K562 (cell line): Measurements from ENCODE around the gene UBAC2. TPM values are rescaled to one million over a fixed set of nuclear protein-coding genes. Genes with fewer than 3 reads are reported as not detected.

Experiments
- ATAC-seq: fragments of 200-7000 bp; cut with Tn5 transposase; 3 replicates; pipeline ENCODE4 v1.9.1; 2020; ENCODE audit warnings: moderate library complexity
- BruUV-seq: library from RNA; stranded (reverse); fragments of 400-500 nt; replicated peaks from 2 replicates; lab custom pipeline; 2021; lab: Mats Ljungman, UMichigan
- CTCF ChIA-PET: fragments of 300-600 bp; formaldehyde crosslinking; extraction: SDS; loops from one replicate; lab custom pipeline; 2021; ENCODE audit warnings: low intra/inter-chr PET ratio; lab: Yijun Ruan, JAX
- POLR2A ChIA-PET: fragments of 300-600, 350-650 bp; sonication (Branson Sonifier 250); formaldehyde crosslinking; extraction: SDS; loops from one replicate; lab custom pipeline; 2021; ENCODE audit warnings: antibody characterized with exemption, inconsistent platforms; lab: Yijun Ruan, JAX
- DNase-seq, 4 experiments: peaks; one replicate each; pipeline versions ENCODE4 v3.0.0 to v3.0.0-alpha.2; 2011 to 2018; ENCODE audit warnings: low spot score in 3 of 4, mixed read lengths in 3 of 4; ENCODE audit errors: extremely low read depth in 1 of 4
- FAIRE-seq: peaks from 2 replicates; lab custom pipeline; 2011; peaks lifted over from hg19 to GRCh38; lab: Jason Lieb, UNC
- H2AFZ ChIP-seq: 2 replicates; pipeline ENCODE4 v1.6.0; 2011; ENCODE audit warnings: low read depth, low read length, control low read depth, inconsistent platforms
- H3K27ac ChIP-seq: fragments of 200-600 bp; 3 replicates; pipeline ENCODE4 v1.8.0; 2011; ENCODE audit warnings: low read depth, mild to moderate bottlenecking, control low read depth, inconsistent platforms, low read length, moderate library complexity, mixed read lengths; ENCODE audit errors: extremely low read depth
- H3K27me3 ChIP-seq, 2 experiments: fragments of 300-600 bp in 1 of 2; 2 replicates in 1 of 2; 3 replicates in 1 of 2; pipeline versions ENCODE4 v1.6.0 to v1.8.0; 2011; ENCODE audit warnings: inconsistent platforms in 2 of 2, low read length in 2 of 2, mild to moderate bottlenecking in 1 of 2, mixed read lengths in 1 of 2, moderate library complexity in 1 of 2; ENCODE audit not compliant: control insufficient read depth in 2 of 2, insufficient read depth in 2 of 2
- H3K36me3 ChIP-seq: fragments of 300-600 bp; 3 replicates; pipeline ENCODE4 v1.8.0; 2011; ENCODE audit warnings: mild to moderate bottlenecking, low read length, inconsistent platforms; ENCODE audit not compliant: control insufficient read depth, insufficient read depth
- H3K4me1 ChIP-seq, 2 experiments: fragments of 200-600 bp in 1 of 2; replicated peaks in 1 of 2; 2 replicates in 1 of 2; 3 replicates in 1 of 2; pipeline versions ENCODE4 v1.5.1 to v1.8.0; 2011; ENCODE audit warnings: inconsistent platforms in 2 of 2, low read length in 2 of 2, mild to moderate bottlenecking in 1 of 2, mixed read lengths in 1 of 2, moderate library complexity in 1 of 2; ENCODE audit not compliant: control insufficient read depth in 2 of 2, insufficient read depth in 2 of 2
- H3K4me2 ChIP-seq: 2 replicates; pipeline ENCODE4 v1.6.1; 2011; ENCODE audit warnings: low read length, control low read depth, inconsistent platforms, mixed read lengths; ENCODE audit not compliant: insufficient read depth
- H3K4me3 ChIP-seq: fragments of 200-600 bp; sonication (generic), shearing (Covaris generic); 2 replicates; pipeline ENCODE4 v1.5.1; 2016; ENCODE audit warnings: control low read depth, inconsistent platforms
- H3K79me2 ChIP-seq: fragments of 200-600 bp; 3 replicates; pipeline ENCODE4 v1.8.0; 2011; ENCODE audit warnings: low read length, inconsistent platforms; ENCODE audit not compliant: control insufficient read depth, insufficient read depth
- H3K9ac ChIP-seq, 2 experiments: 2 replicates each; pipeline versions ENCODE4 v1.6.0 to v1.6.1; 2011; ENCODE audit warnings: low read depth in 2 of 2, low read length in 2 of 2, control low read depth in 1 of 2, inconsistent platforms in 1 of 2, mild to moderate bottlenecking in 1 of 2, mixed read lengths in 1 of 2; ENCODE audit not compliant: insufficient read depth in 1 of 2
- H3K9me1 ChIP-seq: one replicate; pipeline ENCODE4 v1.6.0; 2011; ENCODE audit warnings: inconsistent platforms, mild to moderate bottlenecking, low read length, moderate library complexity; ENCODE audit not compliant: control insufficient read depth, insufficient read depth
- H3K9me3 ChIP-seq: replicated peaks from 2 replicates; pipeline ENCODE4 v1.5.1; 2011; ENCODE audit warnings: low read depth, low read length, inconsistent platforms; ENCODE audit not compliant: control insufficient read depth, insufficient read depth
- H4K20me1 ChIP-seq: replicated peaks from 2 replicates; pipeline ENCODE4 v1.6.1; 2011; ENCODE audit warnings: low read length, inconsistent platforms, mixed read lengths; ENCODE audit not compliant: control insufficient read depth, insufficient read depth
- CBFB ChIP-seq: sonication (generic); formaldehyde crosslinking; IDR thresholded peaks from 2 replicates; pipeline ENCODE4 v1.4.0; 2020; ENCODE audit warnings: mild to moderate bottlenecking, missing genetic modification reagents
- COPS2 ChIP-seq: fragments of 450-650 bp; conservative IDR thresholded peaks from 2 replicates; pipeline ENCODE4 v1.6.1; 2016; ENCODE audit warnings: mild to moderate bottlenecking, moderate library complexity
- E2F8 ChIP-seq: fragments of 450-650 bp; IDR thresholded peaks from 2 replicates; pipeline ENCODE4 v1.7.1; 2018; ENCODE audit warnings: mild to moderate bottlenecking, low read depth; ENCODE audit not compliant: partially characterized antibody
- ETV5 ChIP-seq: sonication (generic); formaldehyde crosslinking; IDR thresholded peaks from 2 replicates; pipeline ENCODE4 v1.4.0; 2020; ENCODE audit warnings: low read depth, mild to moderate bottlenecking, missing genetic modification reagents
- FOXJ2 ChIP-seq: fragments of 200-800 bp; sonication (Bioruptor generic); IDR thresholded peaks from 2 replicates; pipeline ENCODE4 v1.6.1; 2016; ENCODE audit warnings: missing genetic modification characterization, missing compliant biosample characterization
- GTF3C2 ChIP-seq: IDR thresholded peaks from 3 replicates; pipeline ENCODE4 v1.6.1; 2011; ENCODE audit warnings: borderline replicate concordance, mild to moderate bottlenecking, moderate library complexity; ENCODE audit not compliant: insufficient read length; ENCODE audit errors: extremely low read depth
- PCBP1 ChIP-seq: fragments of 200-400 bp; formaldehyde crosslinking; IDR thresholded peaks from 2 replicates; pipeline ENCODE4 v1.6.1; 2018; ENCODE audit warnings: mild to moderate bottlenecking, low read depth, low read length; ENCODE audit not compliant: poor library complexity, severe bottlenecking
- PCBP2 ChIP-seq: fragments of 200-400 bp; formaldehyde crosslinking; IDR thresholded peaks from 2 replicates; pipeline ENCODE4 v1.6.1; 2018; ENCODE audit warnings: low read length, low read depth, mild to moderate bottlenecking, moderate library complexity; ENCODE audit not compliant: poor library complexity, severe bottlenecking
- TAF7 ChIP-seq: fragments of 450-650 bp; IDR thresholded peaks from 2 replicates; pipeline ENCODE4 v1.6.1; 2016; ENCODE audit warnings: missing genetic modification characterization, missing compliant biosample characterization
- TRIM24 ChIP-seq, 2 experiments: fragments of 450-650 bp; IDR thresholded peaks; 2 replicates each; pipeline ENCODE4 v1.6.1; 2016
- ZBED1 ChIP-seq: IDR thresholded peaks from 2 replicates; pipeline ENCODE4 v1.6.1; 2014
- ZBTB17 ChIP-seq: fragments of 450-650 bp; formaldehyde crosslinking; IDR thresholded peaks from 2 replicates; pipeline ENCODE4 v1.4.0; 2020; ENCODE audit warnings: mild to moderate bottlenecking
- ZNF24 ChIP-seq: fragments of 450-650 bp; IDR thresholded peaks from 2 replicates; pipeline ENCODE4 v1.6.1; 2016
- ZNF3 ChIP-seq: fragments of 250-450 bp; sonication (Bioruptor Pico); IDR thresholded peaks from 2 replicates; pipeline ENCODE4 v1.5.0; 2021; ENCODE audit warnings: mild to moderate bottlenecking, moderate library complexity
- ZNF449 ChIP-seq: fragments of 250-450 bp; sonication (Bioruptor Pico); IDR thresholded peaks from 2 replicates; pipeline ENCODE4 v1.8.0; 2022; ENCODE audit warnings: moderate library complexity, mild to moderate bottlenecking, inconsistent platforms
- WGBS: fragments of 100-300 bp; shearing (Covaris generic); methylation state at CpG from one replicate; pipeline ENCODE4 v1.1.6; 2016; ENCODE audit warnings: low coverage, mixed read lengths; ENCODE audit not compliant: insufficient coverage; ENCODE audit errors: missing lambda C conversion rate; 5-methylcytosine and 5-hydroxymethylcytosine counted together
- in situ Hi-C: fragments of 300-500 bp; cut with MboI; formaldehyde crosslinking; loops from 4 replicates; pipeline ENCODE4 v1.15.0; 2018; ENCODE audit warnings: inconsistent platforms, mixed read lengths
- intact Hi-C: fragments of 100-400 bp; cut with micrococcal nuclease; formaldehyde crosslinking; loops from 2 replicates; pipeline ENCODE4 v1.14.2; 2022
- polyA plus RNA-seq, 8 experiments: library from polyadenylated mRNA; depleted of rRNA in 4 of 8; stranded (reverse) in 5 of 8; unstranded in 3 of 8; fragments of >200 nt; fragmentation: Nextera tagmentation in 2 of 8; fragmentation: Illumina TruSeq in 1 of 8; extraction: Ambion mirVana in 2 of 8; extraction: Trizol in 1 of 8; gene quantifications; 2 replicates each; pipeline versions ENCODE4 v1.2.1 to v1.2.3, GENCODE V29; 2011 to 2014; ENCODE audit warnings: inconsistent platforms in 1 of 8, missing spikeins in 1 of 8
- total RNA-seq, 7 experiments: library from RNA; depleted of rRNA in 6 of 7; stranded (reverse); fragments of >200 nt in 6 of 7; fragmentation: Illumina TruSeq in 2 of 7; extraction: Trizol in 2 of 7; gene quantifications; 2 replicates each; pipeline versions ENCODE4 v1.2.1 to v1.2.3, GENCODE V29; 2011 to 2021; ENCODE audit warnings: low replicate concordance in 1 of 7

Gene UBAC2
- total and polyA plus RNA-seq, 9 of the 15 experiments (the other 6 are each of a cell fraction or from before 2014, with no cell fraction given): 6.0 to 84.1 (median 32.3) TPM

GRCh38 chr13:99418103-99418842 lies 217.6 kb downstream of the UBAC2 start:
- TF ChIP-seq PCBP1: no peak
- TF ChIP-seq CBFB (CRISPR knock-in tag): no peak
- TF ChIP-seq PCBP2: no peak
- no peak for TF ChIP-seq TAF7 (tag)
- TF ChIP-seq E2F8: no peak
- no peak for TF ChIP-seq ETV5 (CRISPR knock-in tag)
- TF ChIP-seq COPS2: no peak
- no peak for TF ChIP-seq FOXJ2 (tag)
- no peak for TF ChIP-seq TRIM24 (IDR thresholded peaks at IDR 0.05)
- no peak for TF ChIP-seq GTF3C2
- TF ChIP-seq ZBED1: no peak
- TF ChIP-seq ZNF3 (CRISPR knock-in tag): no peak
- TF ChIP-seq ZNF24: no peak
- TF ChIP-seq ZBTB17: no peak
- TF ChIP-seq ZNF449 (CRISPR knock-in tag): no peak
- BruUV-seq: no TSS peak
- DNase-seq (no peak), FAIRE-seq (no peak), ATAC-seq (no peak)
- no peaks in the 10 kb centered on the region for H3K36me3 ChIP-seq
- ChIA-PET CTCF (no interaction called here), POLR2A (interaction anchor here (0.6 to 0.7 kb wide), 2 partner anchors 83 to 527 kb away, joined by 3 read pairs; partner anchors contain the start of gene TM9SF2)
- peaks cover 3 to 25% of the 10 kb centered on the region in 2 experiments; a peak in 3 of 5 replicates for H3K4me1 ChIP-seq
- H3K27ac ChIP-seq: no peak overlapping the region
- H3K4me3 ChIP-seq: no peak overlapping the region
- H3K27me3 ChIP-seq: peaks cover 0 to 17% of the 10 kb centered on the region in 2 experiments; a peak in 1 of 5 replicates
- no peaks in the 10 kb centered on the region for H3K79me2 ChIP-seq
- intact Hi-C loops: no loop called here
- no peak overlapping the region for H3K4me2 ChIP-seq
- H3K9me1 ChIP-seq: no peaks in the 10 kb centered on the region
- H4K20me1 ChIP-seq: no peaks in the 10 kb centered on the region
- no peak overlapping the region for H3K9ac ChIP-seq
- in situ Hi-C loops: no loop called here
- WGBS: 16% methylated on average over 11 of the region's 15 CpGs
- H2AFZ ChIP-seq: no peak overlapping the region
- H3K9me3 ChIP-seq: no peaks in the 10 kb centered on the region
